ENCODE results near the gene C2orf72. TPM values are rescaled to one million over a fixed set of nuclear protein-coding genes. Genes with fewer than 3 reads are reported as not detected.

C2orf72 gene
- total RNA-seq, 4 donors from 2014 or later, result 0.21 to 1.6 (median 1.1) TPM; not detected in 1

DNA sequence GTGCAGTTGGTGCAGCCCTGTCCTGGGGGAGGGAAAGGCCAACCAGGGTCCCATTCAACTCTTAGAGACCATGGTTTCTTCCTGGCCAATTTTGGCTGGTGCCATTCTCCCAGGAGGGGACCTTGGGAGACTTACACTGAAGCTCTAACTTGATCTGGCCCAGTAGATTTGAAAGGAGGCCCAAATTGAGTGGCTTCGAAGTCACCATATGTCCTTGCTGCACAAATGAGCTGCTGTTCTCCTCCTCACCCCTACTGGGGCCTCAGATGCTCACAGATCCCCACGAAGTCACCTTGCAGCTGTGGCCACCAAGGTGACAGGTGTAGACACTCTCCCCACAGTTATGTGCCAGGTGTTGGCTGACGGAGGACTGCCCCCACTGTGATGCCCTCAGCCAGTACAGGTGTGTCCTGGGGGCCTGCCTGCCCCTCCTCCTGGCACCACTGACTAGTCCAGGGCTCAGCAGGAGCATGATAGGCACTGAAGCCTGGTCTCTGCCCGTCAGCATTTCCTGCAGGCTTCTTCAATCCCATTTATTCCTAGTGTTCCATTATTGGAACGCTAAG lies 4.7 kb upstream of the C2orf72 start:
- TF ChIP-seq, protein P1, sequence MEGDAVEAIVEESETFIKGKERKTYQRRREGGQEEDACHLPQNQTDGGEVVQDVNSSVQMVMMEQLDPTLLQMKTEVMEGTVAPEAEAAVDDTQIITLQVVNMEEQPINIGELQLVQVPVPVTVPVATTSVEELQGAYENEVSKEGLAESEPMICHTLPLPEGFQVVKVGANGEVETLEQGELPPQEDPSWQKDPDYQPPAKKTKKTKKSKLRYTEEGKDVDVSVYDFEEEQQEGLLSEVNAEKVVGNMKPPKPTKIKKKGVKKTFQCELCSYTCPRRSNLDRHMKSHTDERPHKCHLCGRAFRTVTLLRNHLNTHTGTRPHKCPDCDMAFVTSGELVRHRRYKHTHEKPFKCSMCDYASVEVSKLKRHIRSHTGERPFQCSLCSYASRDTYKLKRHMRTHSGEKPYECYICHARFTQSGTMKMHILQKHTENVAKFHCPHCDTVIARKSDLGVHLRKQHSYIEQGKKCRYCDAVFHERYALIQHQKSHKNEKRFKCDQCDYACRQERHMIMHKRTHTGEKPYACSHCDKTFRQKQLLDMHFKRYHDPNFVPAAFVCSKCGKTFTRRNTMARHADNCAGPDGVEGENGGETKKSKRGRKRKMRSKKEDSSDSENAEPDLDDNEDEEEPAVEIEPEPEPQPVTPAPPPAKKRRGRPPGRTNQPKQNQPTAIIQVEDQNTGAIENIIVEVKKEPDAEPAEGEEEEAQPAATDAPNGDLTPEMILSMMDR (IDR thresholded peaks at IDR 0.05), result no peak
- no peak for TF ChIP-seq POLR2A (IDR thresholded peaks at IDR 0.05)
- WGBS, 2 donors, result 72 to 78% methylated on average over 4 to 5 of the region's 5 CpGs
- Histone ChIP-seq H3K36me3 (no peaks in the 10 kb centered on the region), H3K27ac (no peak overlapping the region), H3K4me3 (no peak overlapping the region), H3K4me1 (peaks cover 0 to 6% (median 3%) of the 10 kb centered on the region in 3 donors), H3K9me3 (no peaks in the 10 kb centered on the region), H3K27me3 (peaks cover 0 to 60% (median 5%) of the 10 kb centered on the region in 4 donors)
- intact Hi-C loops (cut with DNase I), result no loop called here
- no peak for DNase-seq

DNA sequence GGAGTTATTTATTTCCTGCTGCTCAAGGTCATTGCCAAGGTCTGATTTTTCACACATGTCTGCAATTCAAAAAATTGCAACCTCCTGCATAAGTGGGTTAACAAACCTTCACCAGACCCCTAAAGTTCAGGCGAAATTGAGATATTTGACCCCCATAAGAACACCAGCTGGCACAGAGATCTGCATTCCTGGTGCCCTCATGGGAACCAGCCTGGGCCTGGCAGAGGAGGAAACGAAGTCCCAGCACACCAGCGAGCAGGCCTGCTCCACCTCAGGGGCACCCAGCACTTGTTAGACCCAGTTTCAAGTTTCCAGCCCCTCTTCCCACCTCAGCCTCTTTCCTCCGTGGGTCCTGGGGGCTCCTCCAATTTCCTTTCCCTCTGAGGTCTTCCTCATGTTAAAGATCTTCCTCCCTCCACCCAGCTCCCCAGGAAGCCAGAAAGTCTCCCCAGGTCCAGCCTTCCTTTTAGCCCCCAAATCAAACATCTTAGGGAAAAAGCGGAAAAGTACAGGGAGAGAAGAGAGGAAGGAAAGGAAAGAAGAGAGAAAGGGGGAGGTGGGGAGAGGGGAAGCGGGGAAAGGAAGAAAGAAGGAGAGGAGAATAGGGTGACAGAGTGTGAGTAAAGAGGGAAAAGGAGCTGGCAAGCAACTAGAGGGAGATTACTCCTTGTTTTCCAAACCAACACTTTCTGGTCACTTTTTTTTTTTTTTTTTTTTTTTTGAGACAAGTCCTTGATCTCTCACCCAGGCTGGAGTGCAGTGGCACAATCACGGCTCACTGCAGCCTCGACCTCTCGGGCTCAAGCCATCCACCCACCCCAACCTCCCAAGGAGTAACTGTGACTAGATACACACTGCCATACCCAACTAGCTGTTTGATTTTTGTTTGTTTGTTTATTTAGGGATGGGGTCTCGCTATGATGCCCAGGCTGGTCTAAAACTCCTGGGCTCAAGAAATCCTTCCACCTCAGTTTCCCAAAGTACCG lies 3.9 kb upstream of the C2orf72 start:
- H3K4me1 ChIP-seq, result peaks cover 0 to 12% (median 10%) of the 10 kb centered on the region in 3 donors
- intact Hi-C loops (cut with DNase I), result no loop called here
- WGBS, 2 donors, result 62% methylated on average over 9 to 10 of the region's 11 CpGs

DNA sequence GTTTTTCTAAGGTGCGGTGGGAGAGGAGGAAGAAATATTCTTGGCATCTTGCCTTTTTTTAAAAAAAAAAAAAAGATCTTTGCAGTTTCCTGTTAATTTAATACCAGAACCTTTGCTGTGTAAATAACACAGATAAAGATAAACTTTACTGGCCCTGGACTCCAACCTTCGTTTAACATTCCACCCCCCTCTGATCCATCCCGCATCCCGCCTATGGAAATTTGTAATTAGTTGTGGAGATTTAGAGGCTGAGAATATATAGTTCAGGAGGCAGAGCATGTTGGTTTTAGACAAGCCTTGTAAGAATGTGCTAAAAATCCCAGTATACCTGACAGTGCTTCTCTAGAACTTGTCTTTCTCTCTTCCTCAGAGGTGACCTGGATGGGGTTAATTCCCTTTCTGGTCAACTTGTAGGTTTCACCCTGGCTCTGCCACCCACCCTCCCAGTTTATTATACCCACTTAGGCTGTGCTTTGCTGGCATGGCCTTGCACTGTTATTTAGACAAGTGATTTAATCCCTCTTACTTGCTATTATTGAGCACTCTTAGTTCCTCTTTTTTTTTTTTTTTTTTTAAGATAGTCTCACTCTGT lies 2.9 kb upstream of the C2orf72 start:
- Histone ChIP-seq H3K4me3 (no peak overlapping the region), H3K4me1 (peaks cover 0 to 15% (median 11%) of the 10 kb centered on the region in 3 donors), H3K9me3 (no peaks in the 10 kb centered on the region), H3K27me3 (peaks cover 0 to 76% (median 9%) of the 10 kb centered on the region in 4 donors), H3K27ac (no peak overlapping the region), H3K36me3 (no peaks in the 10 kb centered on the region)
- DNase-seq, result no peak
- 38 to 48% methylated on average over 4 of the region's 4 CpGs for WGBS, 2 donors
- intact Hi-C loops (cut with DNase I), result no loop called here
- TF ChIP-seq POLR2A (IDR thresholded peaks at IDR 0.05), result no peak
- TF ChIP-seq, protein P1 (IDR thresholded peaks at IDR 0.05), result no peak

More for the DNA sequence above, 3.9 kb upstream of the C2orf72 start:
- no peak for TF ChIP-seq POLR2A (IDR thresholded peaks at IDR 0.05)
- TF ChIP-seq, protein P1 (IDR thresholded peaks at IDR 0.05), result no peak
- H3K27me3 ChIP-seq, result peaks cover 0 to 67% (median 6%) of the 10 kb centered on the region in 4 donors
- no peak overlapping the region for H3K27ac ChIP-seq
- H3K36me3 ChIP-seq, result no peaks in the 10 kb centered on the region
- H3K4me3 ChIP-seq, result no peak overlapping the region
- H3K9me3 ChIP-seq, result no peaks in the 10 kb centered on the region
- DNase-seq, result no peak

DNA sequence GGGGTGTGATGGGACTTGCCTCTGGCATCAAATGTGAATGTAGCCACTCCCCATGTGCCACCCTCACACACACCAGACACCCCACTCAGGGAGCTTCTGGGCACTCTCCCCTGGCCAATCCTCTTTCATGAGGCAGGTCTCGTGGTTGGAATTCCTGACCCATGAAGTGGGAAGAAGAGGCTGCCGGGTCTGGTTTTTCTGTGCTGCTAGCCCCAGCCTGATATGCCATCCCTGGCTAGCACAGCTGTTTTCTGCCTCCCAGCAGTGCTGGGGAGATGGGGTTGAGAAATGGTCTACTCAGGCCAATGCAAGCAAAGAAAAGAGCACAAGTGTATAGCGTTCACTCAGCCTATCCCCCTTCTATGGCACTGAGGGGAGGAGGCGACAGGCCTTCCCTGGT lies 1.2 kb upstream of the C2orf72 start:
- no peak overlapping the region for H3K27ac ChIP-seq
- TF ChIP-seq, protein P1 (IDR thresholded peaks at IDR 0.05), result no peak
- no peak for TF ChIP-seq POLR2A (IDR thresholded peaks at IDR 0.05)
- peaks cover 0 to 89% (median 10%) of the 10 kb centered on the region in 4 donors for H3K27me3 ChIP-seq
- 62 to 71% methylated on average over 4 of the region's 4 CpGs for WGBS, 2 donors
- H3K36me3 ChIP-seq, result no peaks in the 10 kb centered on the region
- peaks cover 0 to 15% (median 11%) of the 10 kb centered on the region in 3 donors for H3K4me1 ChIP-seq
- DNase-seq, result no peak
- no peaks in the 10 kb centered on the region for H3K9me3 ChIP-seq
- intact Hi-C loops (cut with DNase I), result no loop called here
- no peak overlapping the region for H3K4me3 ChIP-seq
